Fibroblast of mammary gland (primary cell): ENCODE measurements around the gene CES3.
"Not testable (repeated sequence)": the region's sequence is repeated elsewhere in the genome, so short reads cannot be mapped to it uniquely, and the experiment has no call there.

Experiments
- DNase-seq: peaks from one replicate; pipeline ENCODE4 v3.0.0-alpha.2; 2010; ENCODE audit warnings: low read depth
- H3K4me3 ChIP-seq: 2 replicates; pipeline ENCODE4 v1.5.1; 2011; ENCODE audit warnings: low read depth, mild to moderate bottlenecking, low read length, moderate library complexity; ENCODE audit not compliant: control insufficient read depth
- CTCF ChIP-seq: conservative IDR thresholded peaks from 2 replicates; pipeline ENCODE4 v1.5.1; 2011; ENCODE audit warnings: low read depth, low read length, inconsistent platforms; ENCODE audit not compliant: control insufficient read depth, insufficient read depth

Gene CES3

DNA sequence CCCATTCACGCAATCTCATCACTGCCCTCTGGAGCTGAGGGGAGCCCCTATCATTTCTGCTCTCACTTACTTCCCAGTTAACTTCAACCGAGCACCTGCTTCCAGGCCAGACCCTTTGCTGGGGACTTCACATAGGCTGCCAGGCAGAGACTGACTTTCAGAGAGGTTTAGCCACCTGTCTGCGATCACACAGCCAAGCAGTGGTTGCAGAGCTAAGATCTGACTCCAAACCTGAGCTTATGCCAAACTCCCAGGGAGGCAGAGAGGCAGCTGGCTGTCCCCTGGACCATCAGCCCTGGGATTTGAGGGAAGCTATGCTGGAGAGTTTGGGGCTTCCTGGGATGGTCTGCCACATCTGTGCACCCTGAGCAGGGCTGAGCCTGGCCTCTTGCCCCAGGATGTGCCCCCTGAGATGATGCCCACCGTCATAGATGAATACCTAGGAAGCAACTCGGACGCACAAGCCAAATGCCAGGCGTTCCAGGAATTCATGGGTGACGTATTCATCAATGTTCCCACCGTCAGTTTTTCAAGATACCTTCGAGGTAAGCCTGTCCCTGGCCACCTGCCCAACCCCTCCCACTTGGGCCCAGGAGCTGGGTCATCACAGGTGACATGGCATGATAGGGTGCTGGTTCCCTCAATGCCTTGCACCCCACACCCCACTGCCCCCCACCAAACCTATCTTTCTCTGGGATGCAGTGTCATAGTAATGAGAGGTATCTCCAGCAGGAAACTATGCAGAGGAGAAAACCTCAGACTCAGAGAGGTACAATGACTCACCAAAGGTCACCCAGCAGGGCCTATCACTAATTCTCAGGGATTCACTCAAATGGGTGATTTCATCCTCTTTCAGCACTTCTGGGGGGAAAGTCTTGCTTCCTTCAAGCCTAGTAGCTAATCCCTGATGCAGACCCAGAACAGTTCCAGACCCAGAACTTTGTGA lies 10.0 kb downstream of the CES3 start:
- no peak overlapping the region for H3K4me3 ChIP-seq
- no peak for TF ChIP-seq CTCF
- DNase-seq: peak; percentile 54

DNA sequence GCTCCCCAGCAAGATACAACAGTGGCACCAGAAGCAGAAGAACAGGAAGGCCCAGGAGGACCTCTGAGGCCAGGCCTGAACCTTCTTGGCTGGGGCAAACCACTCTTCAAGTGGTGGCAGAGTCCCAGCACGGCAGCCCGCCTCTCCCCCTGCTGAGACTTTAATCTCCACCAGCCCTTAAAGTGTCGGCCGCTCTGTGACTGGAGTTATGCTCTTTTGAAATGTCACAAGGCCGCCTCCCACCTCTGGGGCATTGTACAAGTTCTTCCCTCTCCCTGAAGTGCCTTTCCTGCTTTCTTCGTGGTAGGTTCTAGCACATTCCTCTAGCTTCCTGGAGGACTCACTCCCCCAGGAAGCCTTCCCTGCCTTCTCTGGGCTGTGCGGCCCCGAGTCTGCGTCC lies 11.9 kb downstream of the CES3 start:
- H3K4me3 ChIP-seq: no peak overlapping the region
- TF ChIP-seq CTCF: no peak
- DNase-seq: no peak

DNA sequence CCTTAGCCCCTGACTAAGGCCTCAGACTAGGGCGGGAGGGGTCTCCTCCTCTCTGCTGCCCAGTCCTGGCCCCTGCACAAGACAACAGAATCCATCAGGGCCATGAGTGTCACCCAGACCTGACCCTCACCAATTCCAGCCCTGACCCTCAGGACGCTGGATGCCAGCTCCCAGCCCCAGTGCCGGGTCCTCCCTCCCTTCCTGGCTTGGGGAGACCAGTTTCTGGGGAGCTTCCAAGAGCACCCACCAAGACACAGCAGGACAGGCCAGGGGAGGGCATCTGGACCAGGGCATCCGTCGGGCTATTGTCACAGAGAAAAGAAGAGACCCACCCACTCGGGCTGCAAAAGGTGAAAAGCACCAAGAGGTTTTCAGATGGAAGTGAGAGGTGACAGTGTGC lies 12.7 kb downstream of the CES3 start:
- no peak for TF ChIP-seq CTCF
- no peak for DNase-seq
- H3K4me3 ChIP-seq: no peak overlapping the region

DNA sequence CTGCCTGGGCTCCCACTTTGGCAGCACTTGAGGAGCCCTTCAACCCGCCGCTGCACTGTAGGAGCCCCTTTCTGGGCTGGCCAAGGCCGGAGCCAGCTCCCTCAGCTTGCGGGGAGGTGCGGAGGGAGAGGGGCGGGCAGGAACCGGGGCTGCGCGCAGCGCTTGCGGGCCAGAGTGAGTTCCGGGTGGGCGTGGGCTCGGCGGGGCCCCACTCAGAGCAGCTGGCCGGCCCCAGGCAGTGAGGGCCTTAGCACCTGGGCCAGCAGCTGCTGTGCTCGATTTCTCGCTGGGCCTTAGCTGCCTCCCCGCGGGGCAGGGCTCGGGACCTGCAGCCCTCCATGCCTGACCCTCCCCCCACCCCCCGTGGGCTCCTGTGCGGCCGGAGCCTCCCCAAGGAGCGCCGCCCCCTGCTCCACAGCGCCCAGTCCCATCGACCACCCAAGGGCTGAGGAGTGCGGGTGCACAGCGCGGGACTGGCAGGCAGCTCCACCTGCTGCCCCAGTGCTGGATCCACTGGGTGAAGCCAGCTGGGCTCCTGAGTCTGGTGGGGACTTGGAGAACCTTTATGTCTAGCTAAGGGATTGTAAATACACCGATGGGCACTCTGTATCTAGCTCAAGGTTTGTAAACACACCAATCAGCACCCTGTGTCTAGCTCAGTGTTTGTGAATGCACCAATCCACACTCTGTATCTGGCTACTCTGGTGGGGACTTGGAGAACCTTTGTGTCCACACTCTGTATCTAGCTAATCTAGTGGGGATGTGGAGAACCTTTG lies 13.3 kb downstream of the CES3 start:
- DNase-seq, H3K4me3 ChIP-seq: not testable (repeated sequence)

DNA sequence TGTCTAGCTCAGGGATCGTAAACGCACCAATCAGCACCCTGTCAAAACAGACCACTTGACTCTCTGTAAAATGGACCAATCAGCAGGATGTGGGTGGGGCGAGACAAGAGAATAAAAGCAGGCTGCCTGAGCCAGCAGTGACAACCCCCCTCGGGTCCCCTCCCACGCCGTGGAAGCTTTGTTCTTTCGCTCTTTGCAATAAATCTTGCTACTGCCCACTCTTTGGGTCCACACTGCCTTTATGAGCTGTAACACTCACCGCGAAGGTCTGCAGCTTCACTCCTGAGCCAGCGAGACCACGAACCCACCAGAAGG lies 13.8 kb downstream of the CES3 start:
- not testable (repeated sequence) for DNase-seq, H3K4me3 ChIP-seq

DNA sequence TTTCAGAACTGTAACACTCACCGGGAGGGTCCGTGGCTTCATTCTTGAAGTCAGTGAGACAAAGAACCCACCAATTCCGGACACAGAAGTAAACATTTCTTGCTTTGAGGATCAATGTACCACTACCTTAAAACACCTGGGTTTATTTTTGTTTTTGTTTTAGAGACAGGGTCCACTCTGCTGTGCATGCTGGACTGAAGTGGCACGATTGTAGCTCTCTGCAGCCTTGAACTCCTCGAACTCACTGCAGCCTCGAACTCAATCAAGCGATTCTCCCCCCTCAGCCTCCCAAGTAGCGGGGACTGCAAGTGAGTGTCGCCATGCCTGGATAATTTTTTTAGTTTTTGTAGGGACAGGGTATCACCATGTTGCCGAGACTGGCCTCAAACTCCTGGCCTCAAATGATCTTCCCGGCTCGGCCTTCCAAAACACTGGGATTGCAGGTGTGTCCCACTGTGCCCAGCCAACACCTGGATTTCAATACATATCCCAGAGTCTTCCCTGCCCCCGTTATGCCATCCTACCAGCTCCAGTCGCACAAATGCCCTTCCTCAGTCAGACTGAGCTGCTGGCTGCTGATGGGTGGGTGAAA lies 14.3 kb downstream of the CES3 start:
- H3K4me3 ChIP-seq: no peak overlapping the region
- no peak for DNase-seq
- TF ChIP-seq CTCF: no peak

DNA sequence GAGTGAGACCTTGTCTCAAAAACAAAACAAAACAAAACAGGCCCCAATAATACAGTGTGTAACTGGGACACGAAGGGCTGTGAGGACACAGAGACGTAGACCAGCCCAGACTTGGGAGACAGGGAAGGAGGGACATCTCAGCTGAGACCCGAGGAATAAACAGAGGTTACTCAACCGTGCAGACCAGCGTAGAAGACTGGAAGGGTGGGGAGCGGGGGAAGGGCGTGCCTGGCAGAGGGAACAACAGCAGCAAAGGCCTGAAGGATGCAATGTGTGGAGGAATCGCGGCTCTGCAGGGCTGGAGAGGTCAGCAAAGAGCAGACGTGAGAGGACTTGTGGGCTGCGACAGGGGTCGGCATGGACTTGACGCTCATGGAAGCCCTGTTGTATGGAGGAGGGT lies 15.7 kb downstream of the CES3 start:
- TF ChIP-seq CTCF: no peak
- DNase-seq: no peak

More for the DNA sequence above, 15.7 kb downstream of the CES3 start:
- no peak overlapping the region for H3K4me3 ChIP-seq
